H9 (cell line): ENCODE data around the gene DCTN2. TPM values are rescaled to one million over a fixed set of nuclear protein-coding genes. Genes with fewer than 3 reads are reported as not detected.

Experiments used
- DNase-seq: peaks from one replicate; pipeline ENCODE4 v3.0.0-alpha.2; 2017
- H2AFZ ChIP-seq: one replicate; pipeline ENCODE4 v1.6.1; 2013; ENCODE audit warnings: mild to moderate bottlenecking, low read length, control low read depth, moderate library complexity
- H2AK5ac ChIP-seq: 2 replicates; pipeline ENCODE4 v1.6.1; 2013; ENCODE audit warnings: low read length, control low read depth, mixed read lengths; ENCODE audit not compliant: insufficient read length
- H2BK120ac ChIP-seq: one replicate; pipeline ENCODE4 v1.6.1; 2013; ENCODE audit warnings: low read depth, mild to moderate bottlenecking, low read length, control low read depth, inconsistent platforms; ENCODE audit not compliant: poor library complexity, severe bottlenecking
- H2BK12ac ChIP-seq: 2 replicates; pipeline ENCODE4 v1.6.1; 2013; ENCODE audit warnings: low read length, control low read depth, mixed read lengths, low read depth; ENCODE audit not compliant: insufficient read length
- H2BK15ac ChIP-seq: 2 replicates; pipeline ENCODE4 v1.6.1; 2013; ENCODE audit warnings: low read depth, low read length, control low read depth
- H2BK20ac ChIP-seq: one replicate; pipeline ENCODE4 v1.6.1; 2013; ENCODE audit warnings: low read depth, mild to moderate bottlenecking, low read length, control low read depth, inconsistent platforms; ENCODE audit not compliant: poor library complexity, severe bottlenecking
- H2BK5ac ChIP-seq: 2 replicates; pipeline ENCODE4 v1.6.1; 2013; ENCODE audit warnings: low read length, control low read depth, mixed read lengths; ENCODE audit not compliant: insufficient read length
- H3K14ac ChIP-seq: 2 replicates; pipeline ENCODE4 v1.6.1; 2013; ENCODE audit warnings: low read length, control low read depth; ENCODE audit not compliant: insufficient read depth
- H3K18ac ChIP-seq: 2 replicates; pipeline ENCODE4 v1.6.1; 2013; ENCODE audit warnings: low read depth, mild to moderate bottlenecking, mixed read lengths, low read length, control low read depth; ENCODE audit not compliant: insufficient read length
- H3K23ac ChIP-seq: 2 replicates; pipeline ENCODE4 v1.6.1; 2013; ENCODE audit warnings: low read length, control low read depth, mixed read lengths, low read depth; ENCODE audit not compliant: insufficient read length
- H3K23me2 ChIP-seq: 2 replicates; pipeline ENCODE4 v1.6.1; 2013; ENCODE audit warnings: low read depth, mild to moderate bottlenecking, mixed read lengths, low read length, control low read depth; ENCODE audit not compliant: insufficient read length, poor library complexity, severe bottlenecking
- H3K27ac ChIP-seq: 2 replicates; pipeline ENCODE4 v1.5.1; 2013; ENCODE audit warnings: low read length, control low read depth, mixed read lengths, low read depth; ENCODE audit not compliant: insufficient read length
- H3K27me3 ChIP-seq: 2 replicates; pipeline ENCODE4 v1.6.1; 2013; ENCODE audit warnings: low read length, control low read depth, inconsistent platforms; ENCODE audit not compliant: insufficient read depth
- H3K4ac ChIP-seq: 2 replicates; pipeline ENCODE4 v1.6.1; 2013; ENCODE audit warnings: low read depth, mild to moderate bottlenecking, control low read depth, inconsistent platforms, low read length, moderate library complexity
- H3K4me1 ChIP-seq: 2 replicates; pipeline ENCODE4 v1.6.1; 2013; ENCODE audit warnings: low read length, control low read depth, inconsistent platforms; ENCODE audit not compliant: insufficient read depth
- H3K4me2 ChIP-seq: 2 replicates; pipeline ENCODE4 v1.6.1; 2013; ENCODE audit warnings: low read length, control low read depth, mixed read lengths; ENCODE audit not compliant: insufficient read length, insufficient read depth
- H3K56ac ChIP-seq: 2 replicates; pipeline ENCODE4 v1.6.1; 2013; ENCODE audit warnings: low read depth, mild to moderate bottlenecking, mixed read lengths, low read length, control low read depth; ENCODE audit not compliant: insufficient read length
- H3K79me1 ChIP-seq: 2 replicates; pipeline ENCODE4 v1.6.1; 2013; ENCODE audit warnings: low read depth, mild to moderate bottlenecking, moderate library complexity, low read length, control low read depth, inconsistent platforms; ENCODE audit not compliant: insufficient read depth, poor library complexity, severe bottlenecking
- H3K79me2 ChIP-seq: 2 replicates; pipeline ENCODE4 v1.6.1; 2013; ENCODE audit warnings: low read length, control low read depth, inconsistent platforms; ENCODE audit not compliant: insufficient read depth
- H3K9ac ChIP-seq: 2 replicates; pipeline ENCODE4 v1.6.1; 2013; ENCODE audit warnings: low read length, control low read depth, mixed read lengths; ENCODE audit not compliant: insufficient read length; ENCODE audit errors: extremely low read depth
- H3K9me3 ChIP-seq: one replicate; pipeline ENCODE4 v1.6.1; 2013; ENCODE audit warnings: low read depth, low read length, inconsistent platforms; ENCODE audit not compliant: control insufficient read depth
- H3T11ph ChIP-seq: one replicate; pipeline ENCODE4 v1.6.1; 2013; ENCODE audit warnings: mild to moderate bottlenecking, low read length, control low read depth, inconsistent platforms
- H4K20me1 ChIP-seq: one replicate; pipeline ENCODE4 v1.6.1; 2013; ENCODE audit not compliant: control insufficient read depth, insufficient read length, insufficient read depth
- H4K5ac ChIP-seq: 2 replicates; pipeline ENCODE4 v1.6.1; 2013; ENCODE audit warnings: low read depth, mild to moderate bottlenecking, mixed read lengths, low read length, control low read depth; ENCODE audit not compliant: insufficient read length
- H4K8ac ChIP-seq: replicated peaks from 2 replicates; pipeline ENCODE4 v1.6.1; 2013; ENCODE audit warnings: low read length, control low read depth, mixed read lengths, low read depth; ENCODE audit not compliant: insufficient read length
- H4K91ac ChIP-seq: 2 replicates; pipeline ENCODE4 v1.6.1; 2013; ENCODE audit warnings: low read depth, mild to moderate bottlenecking, moderate library complexity, mixed read lengths, low read length, control low read depth; ENCODE audit not compliant: insufficient read length
- H3K27ac Mint-ChIP-seq, 3 experiments: 2 replicates in 2 of 3; 3 replicates in 1 of 3; pipeline ENCODE4 v1.8.0; 2020 to 2021; ENCODE audit warnings: mixed read lengths in 3 of 3, mild to moderate bottlenecking in 1 of 3, moderate library complexity in 1 of 3
- H3K27me3 Mint-ChIP-seq: 2 replicates; pipeline ENCODE4 v1.8.0; 2021; ENCODE audit warnings: low read depth, mild to moderate bottlenecking, moderate library complexity, mixed read lengths
- H3K36me3 Mint-ChIP-seq, 3 experiments: 2 replicates in 2 of 3; 3 replicates in 1 of 3; pipeline ENCODE4 v1.8.0; 2020 to 2021; ENCODE audit warnings: low read depth in 3 of 3, mixed read lengths in 3 of 3; ENCODE audit not compliant: insufficient read depth in 1 of 3
- H3K4me1 Mint-ChIP-seq, 2 experiments: 2 replicates each; pipeline ENCODE4 v1.8.0; 2020; ENCODE audit warnings: mixed read lengths in 2 of 2
- H3K4me3 Mint-ChIP-seq, 2 experiments: 2 replicates in 1 of 2; 3 replicates in 1 of 2; pipeline ENCODE4 v1.8.0; 2020 to 2021; ENCODE audit warnings: mild to moderate bottlenecking in 2 of 2, mixed read lengths in 2 of 2, moderate library complexity in 1 of 2
- H3K9me3 Mint-ChIP-seq, 2 experiments: 2 replicates in 1 of 2; 3 replicates in 1 of 2; pipeline ENCODE4 v1.8.0; 2020; ENCODE audit warnings: mild to moderate bottlenecking in 2 of 2, mixed read lengths in 2 of 2, moderate library complexity in 1 of 2
- WGBS: extraction: QIAGEN DNeasy Blood & Tissue Kit; methylation state at CpG from one replicate; pipeline ENCODE4 v1.1.7; 2013; ENCODE audit warnings: missing lambda C conversion rate, low lambda C conversion rate, mixed read lengths; ENCODE audit not compliant: insufficient read length; ENCODE audit errors: extremely low coverage; 5-methylcytosine and 5-hydroxymethylcytosine counted together
- total RNA-seq: library from RNA; stranded (reverse); gene quantifications from 2 replicates; pipeline ENCODE4 v1.2.1, GENCODE V29; 2021
- TF ChIP-seq, protein P1 (sequence below): fragments of 200-600 bp; sonication (generic); conservative IDR thresholded peaks from 3 replicates; pipeline ENCODE4 v1.8.0; 2021; ENCODE audit warnings: antibody characterized with exemption, mild to moderate bottlenecking

DCTN2 gene
- total RNA-seq, 1 experiment from 2014 or later, result 97.7 TPM

DNA sequence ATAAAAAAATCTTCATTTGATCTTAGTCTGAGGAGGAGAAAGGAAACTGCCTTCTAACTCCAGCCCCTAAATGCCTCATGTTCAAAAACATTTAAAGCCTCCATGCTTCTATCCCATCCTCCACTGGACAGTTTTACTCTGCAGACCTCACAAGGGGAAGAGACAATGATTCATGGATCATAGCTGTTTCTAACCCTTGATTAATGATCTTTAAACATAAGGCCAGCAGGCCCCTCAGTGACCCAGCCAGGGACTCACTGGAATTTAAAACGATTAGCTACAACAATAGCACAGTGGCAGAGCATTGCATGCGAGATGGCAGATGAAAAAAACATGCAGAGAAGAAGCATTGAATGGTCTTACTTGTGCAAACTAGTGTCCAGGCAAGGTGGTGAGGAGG lies 6.0 kb downstream of the DCTN2 start:
- no peaks in the 10 kb centered on the region for H3K9me3 ChIP-seq
- peaks cover 8% of the 10 kb centered on the region for H3K79me1 ChIP-seq
- WGBS, result no CpG with 5 or more reads among the region's 2 CpGs
- Mint-ChIP-seq H3K36me3 (peaks cover 5 to 48% (median 41%) of the 10 kb centered on the region in 3 experiments), H3K4me1 (peaks cover 15 to 22% of the 10 kb centered on the region in 2 experiments), H3K9me3 (no peaks in the 10 kb centered on the region), H3K27ac (peak overlapping the region in 2 of 3 experiments; percentile 36 to 43; a peak in 1 of 7 replicates), H3K27me3 (no peaks in the 10 kb centered on the region), H3K4me3 (no peak overlapping the region)
- no peak overlapping the region for H2AK5ac ChIP-seq
- no peak overlapping the region for H3K56ac ChIP-seq
- no peak overlapping the region for H2AFZ ChIP-seq
- no peak overlapping the region for H3K4me2 ChIP-seq
- H4K5ac ChIP-seq, result no peak overlapping the region
- no peak overlapping the region for H3K18ac ChIP-seq
- no peak overlapping the region for H2BK20ac ChIP-seq
- H2BK15ac ChIP-seq, result no peak overlapping the region
- H3T11ph ChIP-seq, result no peak overlapping the region
- H3K9ac ChIP-seq, result no peak overlapping the region
- no peaks in the 10 kb centered on the region for H3K27me3 ChIP-seq
- no peaks in the 10 kb centered on the region for H4K20me1 ChIP-seq
- H3K4ac ChIP-seq, result no peak overlapping the region
- H3K79me2 ChIP-seq, result no peaks in the 10 kb centered on the region; the same call in 1 of the 2 replicates
- H2BK5ac ChIP-seq, result no peak overlapping the region
- no peak for DNase-seq
- no peak overlapping the region for H4K91ac ChIP-seq
- H3K23ac ChIP-seq, result no peak overlapping the region
- H3K27ac ChIP-seq, result no peak overlapping the region
- no peak overlapping the region for H4K8ac ChIP-seq
- TF ChIP-seq, protein P1, sequence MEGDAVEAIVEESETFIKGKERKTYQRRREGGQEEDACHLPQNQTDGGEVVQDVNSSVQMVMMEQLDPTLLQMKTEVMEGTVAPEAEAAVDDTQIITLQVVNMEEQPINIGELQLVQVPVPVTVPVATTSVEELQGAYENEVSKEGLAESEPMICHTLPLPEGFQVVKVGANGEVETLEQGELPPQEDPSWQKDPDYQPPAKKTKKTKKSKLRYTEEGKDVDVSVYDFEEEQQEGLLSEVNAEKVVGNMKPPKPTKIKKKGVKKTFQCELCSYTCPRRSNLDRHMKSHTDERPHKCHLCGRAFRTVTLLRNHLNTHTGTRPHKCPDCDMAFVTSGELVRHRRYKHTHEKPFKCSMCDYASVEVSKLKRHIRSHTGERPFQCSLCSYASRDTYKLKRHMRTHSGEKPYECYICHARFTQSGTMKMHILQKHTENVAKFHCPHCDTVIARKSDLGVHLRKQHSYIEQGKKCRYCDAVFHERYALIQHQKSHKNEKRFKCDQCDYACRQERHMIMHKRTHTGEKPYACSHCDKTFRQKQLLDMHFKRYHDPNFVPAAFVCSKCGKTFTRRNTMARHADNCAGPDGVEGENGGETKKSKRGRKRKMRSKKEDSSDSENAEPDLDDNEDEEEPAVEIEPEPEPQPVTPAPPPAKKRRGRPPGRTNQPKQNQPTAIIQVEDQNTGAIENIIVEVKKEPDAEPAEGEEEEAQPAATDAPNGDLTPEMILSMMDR, result no peak
- no peak overlapping the region for H2BK12ac ChIP-seq
- peaks cover 3% of the 10 kb centered on the region for H3K4me1 ChIP-seq
- no peak overlapping the region for H3K14ac ChIP-seq
- no peak overlapping the region for H2BK120ac ChIP-seq
- H3K23me2 ChIP-seq, result no peaks in the 10 kb centered on the region
